ENCODE results near the gene DBNL.
"Not testable (repeated sequence)": the region's sequence is repeated elsewhere in the genome, so short reads cannot be mapped to it uniquely, and the experiment has no call there.

DBNL gene

DNA sequence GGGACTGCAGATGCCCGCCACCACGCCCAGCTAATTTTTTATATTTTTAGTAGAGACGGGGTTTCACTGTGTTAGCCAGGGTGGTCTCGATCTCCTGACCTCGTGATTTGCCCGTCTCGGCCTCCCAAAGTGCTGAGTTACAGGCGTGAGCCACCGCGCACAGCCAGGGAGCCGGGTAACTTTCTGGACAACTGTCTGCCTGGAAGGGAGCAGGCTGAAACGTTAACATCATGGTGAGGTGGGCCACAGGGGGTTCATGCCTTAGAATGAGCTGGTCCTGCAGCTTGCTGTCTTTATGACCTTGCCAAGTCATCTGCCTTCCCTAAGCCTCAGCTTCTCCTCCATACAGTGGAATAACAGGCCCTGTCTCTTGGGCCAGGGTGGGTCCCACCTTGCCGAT lies 13.2 kb upstream of the DBNL start:
- 83 to 94% methylated on average over 7 to 10 of the region's 13 CpGs for WGBS, 2 experiments (ENCODE audit: insufficient coverage in 2 of 2)
- H3K27ac ChIP-seq (ENCODE audit: low read depth, low read length, severe bottlenecking), result not testable (repeated sequence)

GRCh38 chr7:44032031-44032430 lies 12.5 kb upstream of the DBNL start:
- H3K27ac ChIP-seq (ENCODE audit: low read depth, low read length, severe bottlenecking); H3K9me3 ChIP-seq (ENCODE audit: control insufficient read depth, low read length); H3K4me3 ChIP-seq (ENCODE audit: extremely low read depth, insufficient read depth, low read length, poor library complexity, severe bottlenecking); H3K36me3 ChIP-seq (ENCODE audit: control insufficient read depth, insufficient read depth, low read length); H3K4me1 ChIP-seq (ENCODE audit: control insufficient read depth, insufficient read depth, low read length, poor library complexity, severe bottlenecking): not testable (repeated sequence)
- WGBS, 2 experiments (ENCODE audit: insufficient coverage in 2 of 2), result no CpG with 5 or more reads among the region's 6 CpGs

More for the DNA sequence above, 13.2 kb upstream of the DBNL start:
- not testable (repeated sequence) for H3K4me1 ChIP-seq (ENCODE audit: control insufficient read depth, insufficient read depth, low read length, poor library complexity, severe bottlenecking); H3K4me3 ChIP-seq (ENCODE audit: extremely low read depth, insufficient read depth, low read length, poor library complexity, severe bottlenecking); H3K9me3 ChIP-seq (ENCODE audit: control insufficient read depth, low read length); H3K36me3 ChIP-seq (ENCODE audit: control insufficient read depth, insufficient read depth, low read length)

DNA sequence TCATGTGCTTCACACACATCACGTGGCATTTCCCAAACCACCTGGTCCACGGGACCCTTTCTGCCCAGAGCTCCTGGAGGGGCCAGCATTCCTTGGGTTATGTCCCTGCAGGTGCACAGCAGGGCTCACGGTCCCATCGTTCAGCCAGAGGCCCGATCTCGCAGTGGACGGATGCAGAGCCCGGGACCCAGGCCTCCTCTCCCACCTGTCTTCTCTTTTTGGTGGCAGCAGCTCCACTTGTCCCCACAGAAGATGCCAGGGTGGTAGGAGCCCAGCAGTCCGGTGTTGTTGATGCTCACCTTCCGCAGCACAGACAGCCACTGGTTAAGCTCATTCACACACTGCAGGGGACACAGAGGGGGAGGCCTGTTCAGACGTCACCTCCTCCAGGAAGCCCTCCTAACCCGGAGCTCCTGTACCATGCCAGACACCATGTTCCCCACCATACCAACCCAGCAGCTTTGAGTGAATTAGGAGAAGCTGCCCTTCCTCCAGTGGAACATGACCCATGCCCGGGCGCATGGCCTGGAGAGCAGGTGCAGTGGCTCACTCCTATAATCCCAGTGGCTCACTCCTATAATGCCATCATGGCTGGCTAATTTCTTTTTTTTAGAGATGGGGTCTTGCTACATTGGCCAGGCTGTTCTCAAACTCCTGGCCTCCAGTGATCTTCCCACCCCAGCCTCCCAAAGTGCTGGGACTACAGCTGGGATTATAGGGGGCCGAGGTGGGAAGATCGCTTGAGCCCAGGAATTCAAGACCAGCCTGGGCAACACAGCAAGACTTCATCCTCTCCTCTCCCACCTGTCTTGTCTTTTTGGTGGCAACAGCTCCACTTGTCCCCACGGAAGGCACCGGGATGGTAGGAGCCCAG lies 10.3 kb upstream of the DBNL start:
- H3K4me1 ChIP-seq (ENCODE audit: control insufficient read depth, insufficient read depth, low read length, poor library complexity, severe bottlenecking); H3K9me3 ChIP-seq (ENCODE audit: control insufficient read depth, low read length); H3K4me3 ChIP-seq (ENCODE audit: extremely low read depth, insufficient read depth, low read length, poor library complexity, severe bottlenecking); H3K27ac ChIP-seq (ENCODE audit: low read depth, low read length, severe bottlenecking); H3K36me3 ChIP-seq (ENCODE audit: control insufficient read depth, insufficient read depth, low read length): not testable (repeated sequence)
- 82 to 84% methylated on average over 4 to 7 of the region's 18 CpGs for WGBS, 2 experiments (ENCODE audit: insufficient coverage in 2 of 2)

DNA sequence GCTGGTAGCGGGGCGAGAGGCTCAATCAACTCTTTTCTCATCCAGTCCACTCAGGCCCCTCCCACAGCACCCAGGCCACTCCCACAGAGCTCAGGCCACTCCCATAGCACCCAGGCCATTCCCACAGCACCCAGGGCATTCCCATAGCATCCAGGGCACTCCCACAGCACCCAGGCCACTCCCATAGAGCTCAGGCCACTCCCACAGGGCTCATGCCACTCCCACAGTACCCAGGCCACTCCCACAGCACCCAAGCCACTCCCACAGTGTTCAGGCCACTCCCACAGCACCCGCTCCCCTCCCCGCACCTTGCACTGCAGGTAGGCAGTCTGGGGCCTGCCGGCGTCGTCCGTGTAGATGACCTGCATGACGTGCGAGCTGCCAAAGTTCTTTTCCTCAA lies 8.1 kb upstream of the DBNL start:
- not testable (repeated sequence) for H3K4me3 ChIP-seq (ENCODE audit: extremely low read depth, insufficient read depth, low read length, poor library complexity, severe bottlenecking); H3K4me1 ChIP-seq (ENCODE audit: control insufficient read depth, insufficient read depth, low read length, poor library complexity, severe bottlenecking); H3K27ac ChIP-seq (ENCODE audit: low read depth, low read length, severe bottlenecking); H3K9me3 ChIP-seq (ENCODE audit: control insufficient read depth, low read length); H3K36me3 ChIP-seq (ENCODE audit: control insufficient read depth, insufficient read depth, low read length)
- WGBS, 2 experiments (ENCODE audit: insufficient coverage in 2 of 2), result 80% methylated on average over 1 of the region's 10 CpGs; no CpG with 5 or more reads in 1 of the 2 experiments

GRCh38 chr7:44037951-44038350 lies 6.6 kb upstream of the DBNL start:
- 75 to 80% methylated on average over 1 of the region's 2 CpGs for WGBS, 2 experiments (ENCODE audit: insufficient coverage in 2 of 2)
- H3K27ac ChIP-seq (ENCODE audit: low read depth, low read length, severe bottlenecking); H3K4me1 ChIP-seq (ENCODE audit: control insufficient read depth, insufficient read depth, low read length, poor library complexity, severe bottlenecking); H3K36me3 ChIP-seq (ENCODE audit: control insufficient read depth, insufficient read depth, low read length); H3K9me3 ChIP-seq (ENCODE audit: control insufficient read depth, low read length); H3K4me3 ChIP-seq (ENCODE audit: extremely low read depth, insufficient read depth, low read length, poor library complexity, severe bottlenecking): not testable (repeated sequence)

DNA sequence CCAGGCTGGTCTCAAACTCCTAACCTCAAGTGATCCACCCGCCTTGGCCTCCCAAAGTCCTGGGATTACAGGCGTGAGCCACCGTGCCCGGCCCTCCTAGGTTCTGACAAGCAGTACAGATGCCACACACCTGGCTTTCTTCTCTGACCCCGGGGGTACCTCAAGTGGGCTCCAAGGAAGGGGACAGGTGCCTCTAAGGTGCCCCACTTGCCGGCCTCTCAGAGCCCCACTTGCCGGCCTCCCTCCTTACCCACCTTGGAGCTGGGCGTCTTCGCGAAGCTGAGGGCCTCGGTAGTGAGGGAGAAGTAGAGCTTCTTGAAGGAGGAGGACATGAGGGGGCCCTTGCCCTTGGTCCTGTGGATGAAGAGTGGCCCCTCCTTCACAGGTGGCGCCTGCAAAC lies 5.9 kb upstream of the DBNL start:
- H3K4me3 ChIP-seq (ENCODE audit: extremely low read depth, insufficient read depth, low read length, poor library complexity, severe bottlenecking); H3K9me3 ChIP-seq (ENCODE audit: control insufficient read depth, low read length); H3K4me1 ChIP-seq (ENCODE audit: control insufficient read depth, insufficient read depth, low read length, poor library complexity, severe bottlenecking); H3K27ac ChIP-seq (ENCODE audit: low read depth, low read length, severe bottlenecking); H3K36me3 ChIP-seq (ENCODE audit: control insufficient read depth, insufficient read depth, low read length): not testable (repeated sequence)
- WGBS, 2 experiments (ENCODE audit: insufficient coverage in 2 of 2), result no CpG with 5 or more reads among the region's 12 CpGs

- not testable (repeated sequence) for H3K9me3 ChIP-seq (ENCODE audit: control insufficient read depth, low read length); H3K4me1 ChIP-seq (ENCODE audit: control insufficient read depth, insufficient read depth, low read length, poor library complexity, severe bottlenecking); H3K36me3 ChIP-seq (ENCODE audit: control insufficient read depth, insufficient read depth, low read length); H3K27ac ChIP-seq (ENCODE audit: low read depth, low read length, severe bottlenecking)
- 0 to 8% methylated on average over 2 of the region's 26 CpGs for WGBS, 2 experiments (ENCODE audit: insufficient coverage in 2 of 2)
- H3K4me3 ChIP-seq (ENCODE audit: extremely low read depth, insufficient read depth, low read length, poor library complexity, severe bottlenecking), result peak overlapping the region; percentile 2
Observed at GRCh38 chr7:44038961-44039558, 5.4 kb upstream of the DBNL start.

- H3K36me3 ChIP-seq (ENCODE audit: control insufficient read depth, insufficient read depth, low read length); H3K27ac ChIP-seq (ENCODE audit: low read depth, low read length, severe bottlenecking); H3K9me3 ChIP-seq (ENCODE audit: control insufficient read depth, low read length); H3K4me1 ChIP-seq (ENCODE audit: control insufficient read depth, insufficient read depth, low read length, poor library complexity, severe bottlenecking): not testable (repeated sequence)
- WGBS, 2 experiments (ENCODE audit: insufficient coverage in 2 of 2), result 0% methylated on average over 2 to 3 of the region's 40 CpGs
- H3K4me3 ChIP-seq (ENCODE audit: extremely low read depth, insufficient read depth, low read length, poor library complexity, severe bottlenecking), result peak overlapping the region; percentile 21
Observed at GRCh38 chr7:44039800-44040492, 4.6 kb upstream of the DBNL start.

DNA sequence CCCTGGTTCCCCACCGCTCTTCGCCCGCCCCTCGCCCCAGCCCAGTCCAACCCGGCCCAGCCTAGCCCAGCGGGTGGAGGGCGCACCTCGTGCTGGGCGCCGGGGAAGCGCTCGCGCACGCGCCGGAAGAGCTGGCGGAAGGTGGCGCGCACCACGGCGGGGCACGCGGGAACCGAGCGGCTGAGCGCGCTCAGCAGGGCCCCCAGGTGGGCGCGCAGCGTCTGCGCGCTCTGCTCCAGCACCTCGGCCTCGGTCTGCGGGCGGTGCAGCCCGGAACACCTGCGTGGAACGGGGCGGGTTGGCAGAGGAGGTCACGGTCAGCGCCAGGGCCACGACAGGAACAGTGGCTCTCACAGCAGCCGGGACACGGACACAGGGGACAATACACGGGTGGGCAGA lies 4.0 kb upstream of the DBNL start:
- peak overlapping the region; percentile 21 for H3K4me3 ChIP-seq (ENCODE audit: extremely low read depth, insufficient read depth, low read length, poor library complexity, severe bottlenecking)
- not testable (repeated sequence) for H3K9me3 ChIP-seq (ENCODE audit: control insufficient read depth, low read length); H3K27ac ChIP-seq (ENCODE audit: low read depth, low read length, severe bottlenecking); H3K4me1 ChIP-seq (ENCODE audit: control insufficient read depth, insufficient read depth, low read length, poor library complexity, severe bottlenecking); H3K36me3 ChIP-seq (ENCODE audit: control insufficient read depth, insufficient read depth, low read length)
- WGBS, 2 experiments (ENCODE audit: insufficient coverage in 2 of 2), result 0 to 9% methylated on average over 4 to 9 of the region's 46 CpGs

GRCh38 chr7:44042221-44042620 lies 2.3 kb upstream of the DBNL start:
- peaks cover 12% of the 10 kb centered on the region for H3K36me3 ChIP-seq (ENCODE audit: control insufficient read depth, insufficient read depth, low read length)
- peaks cover 7% of the 10 kb centered on the region for H3K4me1 ChIP-seq (ENCODE audit: control insufficient read depth, insufficient read depth, low read length, poor library complexity, severe bottlenecking)
- H3K4me3 ChIP-seq (ENCODE audit: extremely low read depth, insufficient read depth, low read length, poor library complexity, severe bottlenecking), result no peak overlapping the region
- no peaks in the 10 kb centered on the region for H3K9me3 ChIP-seq (ENCODE audit: control insufficient read depth, low read length)
- WGBS, 2 experiments (ENCODE audit: insufficient coverage in 2 of 2), result 83 to 87% methylated on average over 2 of the region's 2 CpGs
- no peak overlapping the region for H3K27ac ChIP-seq (ENCODE audit: low read depth, low read length, severe bottlenecking)

- H3K4me1 ChIP-seq (ENCODE audit: control insufficient read depth, insufficient read depth, low read length, poor library complexity, severe bottlenecking), result peaks cover 7% of the 10 kb centered on the region
- peaks cover 26% of the 10 kb centered on the region for H3K36me3 ChIP-seq (ENCODE audit: control insufficient read depth, insufficient read depth, low read length)
- H3K27ac ChIP-seq (ENCODE audit: low read depth, low read length, severe bottlenecking), result no peak overlapping the region
- WGBS, 2 experiments (ENCODE audit: insufficient coverage in 2 of 2), result 38 to 44% methylated on average over 7 to 8 of the region's 8 CpGs
- no peaks in the 10 kb centered on the region for H3K9me3 ChIP-seq (ENCODE audit: control insufficient read depth, low read length)
- H3K4me3 ChIP-seq (ENCODE audit: extremely low read depth, insufficient read depth, low read length, poor library complexity, severe bottlenecking), result peak overlapping the region; percentile 93
Observed at GRCh38 chr7:44043902-44044301, 600 bp upstream of the DBNL start.
